Measurements from ENCODE around the gene DUOX1. TPM values are rescaled to one million over a fixed set of nuclear protein-coding genes. Genes with fewer than 3 reads are reported as not detected.

DUOX1 gene
- total and polyA plus RNA-seq, 9 of the 15 experiments (the other 6 are each of a cell fraction or from before 2014, with no cell fraction given), result 0.01 to 0.22 (median 0.01) TPM; not detected in 6

GRCh38 chr15:45094358-45094730 lies 35.5 kb upstream of the DUOX1 start:
- intact Hi-C loops (cut with micrococcal nuclease), result no loop called here
- Histone ChIP-seq H3K9me1 (ENCODE audit: control insufficient read depth, insufficient read depth, low read length) (no peaks in the 10 kb centered on the region), H3K27ac (ENCODE audit: extremely low read depth, low read depth, low read length) (no peak overlapping the region), H4K20me1 (replicated peaks; ENCODE audit: control insufficient read depth, insufficient read depth, low read length) (no peaks in the 10 kb centered on the region), H3K27me3 (ENCODE audit: control insufficient read depth in 2 of 2, insufficient read depth in 2 of 2, low read length in 2 of 2) (no peaks in the 10 kb centered on the region), H3K4me2 (ENCODE audit: insufficient read depth, low read length) (no peak overlapping the region), H3K9ac (ENCODE audit: insufficient read depth in 1 of 2, low read depth in 2 of 2, low read length in 2 of 2) (no peak overlapping the region), H2AFZ (ENCODE audit: low read depth, low read length) (no peak overlapping the region), H3K36me3 (ENCODE audit: control insufficient read depth, insufficient read depth, low read length) (no peaks in the 10 kb centered on the region), H3K79me2 (ENCODE audit: control insufficient read depth, insufficient read depth, low read length) (no peaks in the 10 kb centered on the region), H3K4me1 (replicated peaks in 1 of 2; ENCODE audit: control insufficient read depth in 2 of 2, insufficient read depth in 2 of 2, low read length in 2 of 2) (peaks cover 13 to 20% of the 10 kb centered on the region in 2 experiments; a peak in 4 of 5 replicates), H3K9me3 (replicated peaks; ENCODE audit: control insufficient read depth, insufficient read depth, low read depth, low read length) (no peaks in the 10 kb centered on the region), H3K4me3 (no peak overlapping the region)
- DNase-seq (ENCODE audit: extremely low read depth in 1 of 4, low spot score in 3 of 4) (no peak), FAIRE-seq (no peak), ATAC-seq (no peak; the same call in 2 of the 3 replicates)
- WGBS (ENCODE audit: insufficient coverage, low coverage, missing lambda C conversion rate), result 71% methylated on average over 7 of the region's 9 CpGs
- CTCF ChIA-PET (ENCODE audit: low intra/inter-chr PET ratio), result no interaction called here
- TF ChIP-seq NR2F6 (CRISPR knock-in tag; IDR thresholded peaks at IDR 0.05) (no peak), ZBTB17 (CRISPR knock-in tag; IDR thresholded peaks at IDR 0.05) (no peak), MAZ (CRISPR knock-in tag; conservative IDR thresholded peaks at IDR 0.05 in 1 of 2, IDR thresholded peaks at IDR 0.05 in 1 of 2) (no peak), DDX20 (tag; IDR thresholded peaks at IDR 0.05; ENCODE audit: low read depth) (no peak), ZBTB11 (CRISPR knock-in tag; IDR thresholded peaks at IDR 0.05) (no peak), ZNF12 (CRISPR knock-in tag; IDR thresholded peaks at IDR 0.05) (no peak), PCBP2 (IDR thresholded peaks at IDR 0.05; ENCODE audit: low read depth, low read length, poor library complexity, severe bottlenecking) (no peak), ZNF589 (CRISPR knock-in tag; IDR thresholded peaks at IDR 0.05; ENCODE audit: low read depth) (no peak), CHD4 (IDR thresholded peaks at IDR 0.05; ENCODE audit: insufficient read depth, insufficient replicate concordance, low read depth, low read length, poor library complexity, severe bottlenecking) (no peak), ZKSCAN3 (CRISPR knock-in tag; IDR thresholded peaks at IDR 0.05) (no peak), FOSL1 (tag; conservative IDR thresholded peaks at IDR 0.05) (no peak), DLX4 (CRISPR knock-in tag; IDR thresholded peaks at IDR 0.05) (no peak), MYBL2 (IDR thresholded peaks at IDR 0.05; ENCODE audit: low read depth) (no peak), MYBL2 (CRISPR knock-in tag; IDR thresholded peaks at IDR 0.05; ENCODE audit: borderline replicate concordance) (no peak), KLF1 (tag; IDR thresholded peaks at IDR 0.05) (no peak), CBFB (CRISPR knock-in tag; IDR thresholded peaks at IDR 0.05) (no peak), NUFIP1 (IDR thresholded peaks at IDR 0.05; ENCODE audit: partially characterized antibody) (no peak)
- POLR2A ChIA-PET, result interaction anchor here (1.1 kb wide), 1 partner anchor 10 kb away, joined by 3 read pairs; no protein-coding TSS in a partner anchor
- no TSS peak for BruUV-seq (replicated peaks)
- in situ Hi-C loops (cut with MboI), result no loop called here
